ENCODE data around the gene ARHGEF28. TPM values are rescaled to one million over a fixed set of nuclear protein-coding genes. Genes with fewer than 3 reads are reported as not detected.

Gene ARHGEF28
- total and polyA plus RNA-seq, 10 of the 15 experiments (the other 5 are each of a cell fraction or from before 2014, with no cell fraction given) = 0.10 to 0.72 (median 0.22) TPM; not detected in 2

- no TSS peak for BruUV-seq (replicated peaks)
- H3K4me1 ChIP-seq (ENCODE audit: control insufficient read depth, insufficient read depth, low read length) = no peaks in the 10 kb centered on the region
- H3K79me2 ChIP-seq (ENCODE audit: control insufficient read depth, insufficient read depth, low read length) = no peaks in the 10 kb centered on the region
- H3K27ac ChIP-seq (ENCODE audit: control insufficient read depth, insufficient read depth) = no peak overlapping the region
- no peak overlapping the region for H3K9ac ChIP-seq (ENCODE audit: control insufficient read depth, insufficient read depth, low read length)
- RAD21 ChIA-PET (ENCODE audit: unreplicated experiment) = no interaction called here
- no peak for TF ChIP-seq NR2C2 (IDR thresholded peaks at IDR 0.05; ENCODE audit: borderline replicate concordance, control insufficient read depth, insufficient read length, low read depth)
- no peak overlapping the region for H2AFZ ChIP-seq (ENCODE audit: control insufficient read depth, low read depth, low read length)
- intact Hi-C loops (cut with micrococcal nuclease; ENCODE audit: unreplicated experiment) (no loop called here), in situ Hi-C loops (cut with MboI) (no loop called here)
- SMC1A ChIA-PET (ENCODE audit: uncharacterized antibody, unreplicated experiment) = interaction anchor here (0.7 to 2.3 kb wide), 2 partner anchors 10 to 166 kb away, joined by 3 to 7 read pairs; no protein-coding TSS in a partner anchor
- H3K4me2 ChIP-seq (ENCODE audit: control insufficient read depth, insufficient read depth) = no peak overlapping the region
- DNase-seq (ENCODE audit: low read depth, low spot score) (no peak), ATAC-seq (no peak), FAIRE-seq (no peak)
- H3K36me3 ChIP-seq (ENCODE audit: control insufficient read depth in 2 of 2, insufficient read depth in 2 of 2, low read length in 1 of 2) = no peaks in the 10 kb centered on the region
- H3K9me3 ChIP-seq (replicated peaks; ENCODE audit: control insufficient read depth, insufficient read depth, low read length) = no peaks in the 10 kb centered on the region
- no peaks in the 10 kb centered on the region for H4K20me1 ChIP-seq (ENCODE audit: control insufficient read depth, insufficient read depth)
- POLR2A ChIA-PET = no interaction called here
- WGBS (ENCODE audit: insufficient coverage, insufficient replicate concordance, low lambda C conversion rate, missing lambda C conversion rate) = 0% methylated on average over 1 of the region's 1 CpG
- H3K4me3 ChIP-seq = no peak overlapping the region
- CTCF ChIA-PET = interaction anchor here (0.5 to 4.3 kb wide), 3 partner anchors 34 to 138 kb away, joined by 3 to 17 read pairs (median 4); no protein-coding TSS in a partner anchor
- H3K27me3 ChIP-seq (replicated peaks in 1 of 2; ENCODE audit: control insufficient read depth in 2 of 2, insufficient read depth in 2 of 2, low read length in 1 of 2) = no peaks in the 10 kb centered on the region
These were observed 131.4 kb downstream of the ARHGEF28 start for GRCh38 chr5:73757416-73757815.

GRCh38 chr5:73759771-73760170 lies 133.8 kb downstream of the ARHGEF28 start:
- FAIRE-seq = no peak
- Histone ChIP-seq H3K9me3 (replicated peaks; ENCODE audit: control insufficient read depth, insufficient read depth, low read length) (no peaks in the 10 kb centered on the region; the same call in 2 of the 3 replicates), H3K79me2 (ENCODE audit: control insufficient read depth, insufficient read depth, low read length) (no peaks in the 10 kb centered on the region), H3K36me3 (ENCODE audit: control insufficient read depth in 2 of 2, insufficient read depth in 2 of 2, low read length in 1 of 2) (no peaks in the 10 kb centered on the region), H4K20me1 (ENCODE audit: control insufficient read depth, insufficient read depth) (no peaks in the 10 kb centered on the region), H3K4me2 (ENCODE audit: control insufficient read depth, insufficient read depth) (no peak overlapping the region), H3K27me3 (replicated peaks in 1 of 2; ENCODE audit: control insufficient read depth in 2 of 2, insufficient read depth in 2 of 2, low read length in 1 of 2) (no peaks in the 10 kb centered on the region), H3K4me1 (ENCODE audit: control insufficient read depth, insufficient read depth, low read length) (no peaks in the 10 kb centered on the region), H3K9ac (ENCODE audit: control insufficient read depth, insufficient read depth, low read length) (no peak overlapping the region), H3K27ac (ENCODE audit: control insufficient read depth, insufficient read depth) (no peak overlapping the region), H3K4me3 (no peak overlapping the region), H2AFZ (ENCODE audit: control insufficient read depth, low read depth, low read length) (peak overlapping the region; percentile 7; the same call in 1 of the 2 replicates)
- DNase-seq (ENCODE audit: low read depth, low spot score) = no peak
- WGBS (ENCODE audit: insufficient coverage, insufficient replicate concordance, low lambda C conversion rate, missing lambda C conversion rate) = 38% methylated on average over 1 of the region's 1 CpG
- peak; percentile 67 for ATAC-seq
- RAD21 ChIA-PET (ENCODE audit: unreplicated experiment) = interaction anchor here (0.6 to 2.0 kb wide), 4 partner anchors 9 to 498 kb away, joined by 3 to 7 read pairs (median 4); no protein-coding TSS in a partner anchor
- SMC1A ChIA-PET (ENCODE audit: uncharacterized antibody, unreplicated experiment) = interaction anchor here (0.6 to 2.3 kb wide), 12 partner anchors 8 to 169 kb away, joined by 3 to 11 read pairs (median 4); no protein-coding TSS in a partner anchor
- intact Hi-C loops (cut with micrococcal nuclease; ENCODE audit: unreplicated experiment) (no loop called here), in situ Hi-C loops (cut with MboI) (no loop called here)
- TF ChIP-seq SMC3 (IDR thresholded peaks at IDR 0.05; ENCODE audit: borderline replicate concordance, low read length) (no peak), ZNF687 (IDR thresholded peaks at IDR 0.05) (0 out of 2 replicates have a peak, but pooled peaks have one; percentile 20)
- CTCF ChIA-PET = interaction anchor here (0.7 to 2.0 kb wide), 6 partner anchors 11 to 169 kb away, joined by 3 to 5 read pairs (median 4); no protein-coding TSS in a partner anchor
- POLR2A ChIA-PET = interaction anchor here (1.0 kb wide), 1 partner anchor 63 kb away, joined by 3 read pairs; no protein-coding TSS in a partner anchor
- BruUV-seq (replicated peaks) = no TSS peak

Data from GM12878 (cell line).